GM12878 (cell line): ENCODE results near the gene PHAF1.

Experiments
- ASH2L ChIP-seq: fragments of 300-600, 200-600 bp; sonication (generic); IDR thresholded peaks from 2 replicates; pipeline ENCODE4 v1.6.1; 2017; ENCODE audit warnings: low read depth, mild to moderate bottlenecking, borderline replicate concordance
- BHLHE40 ChIP-seq, 2 experiments: fragments of 450-650 bp in 1 of 2; IDR thresholded peaks; 2 replicates each; pipeline ENCODE4 v1.6.1; 2011 to 2017; ENCODE audit warnings: low read depth in 2 of 2, borderline replicate concordance in 1 of 2, improper control_type of control experiment in 1 of 2, low read length in 1 of 2, mild to moderate bottlenecking in 1 of 2
- CHD2 ChIP-seq: IDR thresholded peaks from 2 replicates; pipeline ENCODE4 v1.6.1; 2011; ENCODE audit warnings: low read depth, low read length, improper control_type of control experiment, borderline replicate concordance
- ESRRA ChIP-seq: IDR thresholded peaks from 2 replicates; pipeline ENCODE4 v1.6.1; 2012; ENCODE audit warnings: mild to moderate bottlenecking, low read length, improper control_type of control experiment
- MYC ChIP-seq: IDR thresholded peaks from 2 replicates; pipeline ENCODE4 v1.6.1; 2011; ENCODE audit warnings: mild to moderate bottlenecking, low read length, moderate library complexity, inconsistent platforms; ENCODE audit not compliant: insufficient read depth, insufficient replicate concordance, insufficient read length, severe bottlenecking
- SMAD1 ChIP-seq: fragments of 450-650 bp; IDR thresholded peaks from 2 replicates; pipeline ENCODE4 v1.6.1; 2018; ENCODE audit warnings: mild to moderate bottlenecking, low read depth; ENCODE audit not compliant: partially characterized antibody
- SRF ChIP-seq, 2 experiments: IDR thresholded peaks; 2 replicates each; pipeline ENCODE4 v1.6.1; 2011; ENCODE audit warnings: low read depth in 2 of 2, low read length in 2 of 2, mild to moderate bottlenecking in 1 of 2, moderate library complexity in 1 of 2
- TF ChIP-seq, protein P1 (sequence below), 3 experiments: IDR thresholded peaks in 2 of 3; conservative IDR thresholded peaks in 1 of 3; 2 replicates each; pipeline ENCODE4 v1.5.1; 2011; ENCODE audit warnings: low read depth in 3 of 3, low read length in 3 of 3, mild to moderate bottlenecking in 3 of 3, control low read depth in 2 of 3, moderate library complexity in 2 of 3, inconsistent platforms in 1 of 3, mixed read lengths in 1 of 3; ENCODE audit not compliant: control insufficient read depth in 2 of 3, insufficient read depth in 1 of 3; ENCODE audit errors: extremely low read depth in 1 of 3
- TF ChIP-seq, protein P2 (sequence below): fragments of 450-650 bp; IDR thresholded peaks from 2 replicates; pipeline ENCODE4 v1.6.1; 2016; ENCODE audit warnings: mild to moderate bottlenecking
- TF ChIP-seq, protein P3 (sequence below): IDR thresholded peaks from 2 replicates; pipeline ENCODE4 v1.6.1; 2011; ENCODE audit warnings: low read depth, mild to moderate bottlenecking, low read length, moderate library complexity, borderline replicate concordance; ENCODE audit errors: extremely low read depth
- TF ChIP-seq, protein P4 (sequence below): IDR thresholded peaks from 2 replicates; pipeline ENCODE4 v1.6.1; 2012; ENCODE audit warnings: mild to moderate bottlenecking, low read depth, low read length
- TF ChIP-seq, protein P5 (sequence below): IDR thresholded peaks from 2 replicates; pipeline ENCODE4 v1.6.1; 2011; ENCODE audit warnings: borderline replicate concordance, low read depth, mild to moderate bottlenecking, moderate library complexity, mixed read lengths, low read length; ENCODE audit not compliant: insufficient read depth; ENCODE audit errors: extremely low read length

DNA sequence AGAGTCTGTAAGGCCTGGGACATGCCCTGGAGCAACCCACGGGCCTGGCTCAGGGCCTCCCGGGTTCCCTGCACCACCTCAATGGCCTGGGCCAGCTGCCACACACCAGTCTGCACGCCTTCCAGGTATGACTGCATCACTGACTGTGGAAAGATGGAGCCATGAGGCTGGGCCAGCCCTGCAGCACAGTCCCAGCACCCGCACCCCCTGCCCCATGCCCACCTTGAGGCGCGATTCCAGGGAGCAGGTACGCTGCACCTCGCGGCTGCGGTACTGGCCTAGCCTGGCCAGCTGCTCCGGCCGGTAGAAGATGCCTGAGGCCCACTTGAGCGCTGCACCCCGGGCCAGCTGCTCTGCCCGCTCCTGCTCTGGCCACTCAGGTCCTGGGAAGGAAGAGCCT lies 79.1 kb downstream of the PHAF1 start:
- TF ChIP-seq, protein P1, sequence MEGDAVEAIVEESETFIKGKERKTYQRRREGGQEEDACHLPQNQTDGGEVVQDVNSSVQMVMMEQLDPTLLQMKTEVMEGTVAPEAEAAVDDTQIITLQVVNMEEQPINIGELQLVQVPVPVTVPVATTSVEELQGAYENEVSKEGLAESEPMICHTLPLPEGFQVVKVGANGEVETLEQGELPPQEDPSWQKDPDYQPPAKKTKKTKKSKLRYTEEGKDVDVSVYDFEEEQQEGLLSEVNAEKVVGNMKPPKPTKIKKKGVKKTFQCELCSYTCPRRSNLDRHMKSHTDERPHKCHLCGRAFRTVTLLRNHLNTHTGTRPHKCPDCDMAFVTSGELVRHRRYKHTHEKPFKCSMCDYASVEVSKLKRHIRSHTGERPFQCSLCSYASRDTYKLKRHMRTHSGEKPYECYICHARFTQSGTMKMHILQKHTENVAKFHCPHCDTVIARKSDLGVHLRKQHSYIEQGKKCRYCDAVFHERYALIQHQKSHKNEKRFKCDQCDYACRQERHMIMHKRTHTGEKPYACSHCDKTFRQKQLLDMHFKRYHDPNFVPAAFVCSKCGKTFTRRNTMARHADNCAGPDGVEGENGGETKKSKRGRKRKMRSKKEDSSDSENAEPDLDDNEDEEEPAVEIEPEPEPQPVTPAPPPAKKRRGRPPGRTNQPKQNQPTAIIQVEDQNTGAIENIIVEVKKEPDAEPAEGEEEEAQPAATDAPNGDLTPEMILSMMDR (IDR thresholded peaks at IDR 0.05 in 2 of 3, conservative IDR thresholded peaks at IDR 0.05 in 1 of 3; ENCODE audit: control insufficient read depth in 2 of 3, extremely low read depth in 1 of 3, insufficient read depth in 1 of 3, low read depth in 3 of 3, low read length in 3 of 3) = no peak
- no peak for TF ChIP-seq ASH2L
- TF ChIP-seq, protein P2, sequence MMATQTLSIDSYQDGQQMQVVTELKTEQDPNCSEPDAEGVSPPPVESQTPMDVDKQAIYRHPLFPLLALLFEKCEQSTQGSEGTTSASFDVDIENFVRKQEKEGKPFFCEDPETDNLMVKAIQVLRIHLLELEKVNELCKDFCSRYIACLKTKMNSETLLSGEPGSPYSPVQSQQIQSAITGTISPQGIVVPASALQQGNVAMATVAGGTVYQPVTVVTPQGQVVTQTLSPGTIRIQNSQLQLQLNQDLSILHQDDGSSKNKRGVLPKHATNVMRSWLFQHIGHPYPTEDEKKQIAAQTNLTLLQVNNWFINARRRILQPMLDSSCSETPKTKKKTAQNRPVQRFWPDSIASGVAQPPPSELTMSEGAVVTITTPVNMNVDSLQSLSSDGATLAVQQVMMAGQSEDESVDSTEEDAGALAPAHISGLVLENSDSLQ = no peak
- no peak for TF ChIP-seq ESRRA
- TF ChIP-seq, protein P3, sequence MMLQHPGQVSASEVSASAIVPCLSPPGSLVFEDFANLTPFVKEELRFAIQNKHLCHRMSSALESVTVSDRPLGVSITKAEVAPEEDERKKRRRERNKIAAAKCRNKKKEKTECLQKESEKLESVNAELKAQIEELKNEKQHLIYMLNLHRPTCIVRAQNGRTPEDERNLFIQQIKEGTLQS = no peak
- TF ChIP-seq BHLHE40 (IDR thresholded peaks at IDR 0.05; ENCODE audit: borderline replicate concordance in 1 of 2, low read depth in 2 of 2, low read length in 1 of 2) = no peak
- no peak for TF ChIP-seq SRF (IDR thresholded peaks at IDR 0.05; ENCODE audit: low read depth in 2 of 2, low read length in 2 of 2)
- no peak for TF ChIP-seq SMAD1
- TF ChIP-seq CHD2 = no peak
- TF ChIP-seq, protein P4, sequence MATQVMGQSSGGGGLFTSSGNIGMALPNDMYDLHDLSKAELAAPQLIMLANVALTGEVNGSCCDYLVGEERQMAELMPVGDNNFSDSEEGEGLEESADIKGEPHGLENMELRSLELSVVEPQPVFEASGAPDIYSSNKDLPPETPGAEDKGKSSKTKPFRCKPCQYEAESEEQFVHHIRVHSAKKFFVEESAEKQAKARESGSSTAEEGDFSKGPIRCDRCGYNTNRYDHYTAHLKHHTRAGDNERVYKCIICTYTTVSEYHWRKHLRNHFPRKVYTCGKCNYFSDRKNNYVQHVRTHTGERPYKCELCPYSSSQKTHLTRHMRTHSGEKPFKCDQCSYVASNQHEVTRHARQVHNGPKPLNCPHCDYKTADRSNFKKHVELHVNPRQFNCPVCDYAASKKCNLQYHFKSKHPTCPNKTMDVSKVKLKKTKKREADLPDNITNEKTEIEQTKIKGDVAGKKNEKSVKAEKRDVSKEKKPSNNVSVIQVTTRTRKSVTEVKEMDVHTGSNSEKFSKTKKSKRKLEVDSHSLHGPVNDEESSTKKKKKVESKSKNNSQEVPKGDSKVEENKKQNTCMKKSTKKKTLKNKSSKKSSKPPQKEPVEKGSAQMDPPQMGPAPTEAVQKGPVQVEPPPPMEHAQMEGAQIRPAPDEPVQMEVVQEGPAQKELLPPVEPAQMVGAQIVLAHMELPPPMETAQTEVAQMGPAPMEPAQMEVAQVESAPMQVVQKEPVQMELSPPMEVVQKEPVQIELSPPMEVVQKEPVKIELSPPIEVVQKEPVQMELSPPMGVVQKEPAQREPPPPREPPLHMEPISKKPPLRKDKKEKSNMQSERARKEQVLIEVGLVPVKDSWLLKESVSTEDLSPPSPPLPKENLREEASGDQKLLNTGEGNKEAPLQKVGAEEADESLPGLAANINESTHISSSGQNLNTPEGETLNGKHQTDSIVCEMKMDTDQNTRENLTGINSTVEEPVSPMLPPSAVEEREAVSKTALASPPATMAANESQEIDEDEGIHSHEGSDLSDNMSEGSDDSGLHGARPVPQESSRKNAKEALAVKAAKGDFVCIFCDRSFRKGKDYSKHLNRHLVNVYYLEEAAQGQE = no peak
- TF ChIP-seq, protein P5, sequence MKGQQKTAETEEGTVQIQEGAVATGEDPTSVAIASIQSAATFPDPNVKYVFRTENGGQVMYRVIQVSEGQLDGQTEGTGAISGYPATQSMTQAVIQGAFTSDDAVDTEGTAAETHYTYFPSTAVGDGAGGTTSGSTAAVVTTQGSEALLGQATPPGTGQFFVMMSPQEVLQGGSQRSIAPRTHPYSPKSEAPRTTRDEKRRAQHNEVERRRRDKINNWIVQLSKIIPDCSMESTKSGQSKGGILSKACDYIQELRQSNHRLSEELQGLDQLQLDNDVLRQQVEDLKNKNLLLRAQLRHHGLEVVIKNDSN = no peak
- no peak for TF ChIP-seq MYC
